ENCODE results near the gene ABHD4. TPM values are rescaled to one million over a fixed set of nuclear protein-coding genes. Genes with fewer than 3 reads are reported as not detected.

Gene ABHD4
- total and polyA plus RNA-seq, 2 donors (not counting 1 experiment from before 2014, with no cell fraction given), result 10.5 to 22.7 TPM

- Histone ChIP-seq H3K9ac (ENCODE audit: low read length) (no peak overlapping the region), H3K27me3 (replicated peaks in 1 of 4; ENCODE audit: control extremely low read depth in 1 of 4, control insufficient read depth in 3 of 4, insufficient read depth in 4 of 4, low read length in 3 of 4) (no peaks in the 10 kb centered on the region), H3K4me1 (ENCODE audit: control insufficient read depth in 2 of 2, insufficient read depth in 2 of 2, low read length in 2 of 2) (no peaks in the 10 kb centered on the region), H3K4me2 (replicated peaks; ENCODE audit: low read depth, low read length, poor library complexity, severe bottlenecking) (no peak overlapping the region), H3K36me3 (replicated peaks in 1 of 2; ENCODE audit: control extremely low read depth in 1 of 2, control insufficient read depth in 1 of 2, extremely low read depth in 1 of 2, insufficient read depth in 2 of 2, low read length in 1 of 2) (no peaks in the 10 kb centered on the region), H3K9me3 (ENCODE audit: control extremely low read depth in 1 of 3, control insufficient read depth in 2 of 3, insufficient read depth in 1 of 3, low read length in 2 of 3) (no peaks in the 10 kb centered on the region), H2AFZ (ENCODE audit: insufficient read depth, low read depth, low read length, poor library complexity, severe bottlenecking) (no peak overlapping the region), H3K27ac (ENCODE audit: low read length in 2 of 2) (no peak overlapping the region), H3K79me2 (ENCODE audit: control insufficient read depth, insufficient read depth, low read length) (no peaks in the 10 kb centered on the region), H4K20me1 (ENCODE audit: control insufficient read depth, insufficient read depth, low read length, poor library complexity, severe bottlenecking) (no peaks in the 10 kb centered on the region), H3K4me3 (ENCODE audit: control extremely low read depth in 1 of 5, extremely low read depth in 1 of 5, insufficient read depth in 1 of 5, low read depth in 2 of 5, low read length in 4 of 5) (no peak overlapping the region)
- ATAC-seq (ENCODE audit: low read depth), result no peak
- WGBS (ENCODE audit: insufficient coverage), result 100% methylated on average over 1 of the region's 2 CpGs
- no peak for DNase-seq
- ChIA-PET POLR2A (no interaction called here), CTCF (no interaction called here)
- no peak overlapping the region for H3K4me3 Mint-ChIP-seq
- peaks cover 7% of the 10 kb centered on the region for H3K27me3 Mint-ChIP-seq
- peaks cover 2% of the 10 kb centered on the region for H3K4me1 Mint-ChIP-seq
- H3K27ac Mint-ChIP-seq, result no peak overlapping the region
- intact Hi-C loops (cut with micrococcal nuclease), result no loop called here
- TF ChIP-seq EZH2 (IDR thresholded peaks at IDR 0.05; ENCODE audit: borderline replicate concordance, insufficient read depth, low read depth, low read length, poor library complexity, severe bottlenecking), result no peak
- TF ChIP-seq, protein P1, sequence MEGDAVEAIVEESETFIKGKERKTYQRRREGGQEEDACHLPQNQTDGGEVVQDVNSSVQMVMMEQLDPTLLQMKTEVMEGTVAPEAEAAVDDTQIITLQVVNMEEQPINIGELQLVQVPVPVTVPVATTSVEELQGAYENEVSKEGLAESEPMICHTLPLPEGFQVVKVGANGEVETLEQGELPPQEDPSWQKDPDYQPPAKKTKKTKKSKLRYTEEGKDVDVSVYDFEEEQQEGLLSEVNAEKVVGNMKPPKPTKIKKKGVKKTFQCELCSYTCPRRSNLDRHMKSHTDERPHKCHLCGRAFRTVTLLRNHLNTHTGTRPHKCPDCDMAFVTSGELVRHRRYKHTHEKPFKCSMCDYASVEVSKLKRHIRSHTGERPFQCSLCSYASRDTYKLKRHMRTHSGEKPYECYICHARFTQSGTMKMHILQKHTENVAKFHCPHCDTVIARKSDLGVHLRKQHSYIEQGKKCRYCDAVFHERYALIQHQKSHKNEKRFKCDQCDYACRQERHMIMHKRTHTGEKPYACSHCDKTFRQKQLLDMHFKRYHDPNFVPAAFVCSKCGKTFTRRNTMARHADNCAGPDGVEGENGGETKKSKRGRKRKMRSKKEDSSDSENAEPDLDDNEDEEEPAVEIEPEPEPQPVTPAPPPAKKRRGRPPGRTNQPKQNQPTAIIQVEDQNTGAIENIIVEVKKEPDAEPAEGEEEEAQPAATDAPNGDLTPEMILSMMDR (IDR thresholded peaks at IDR 0.05), result no peak
- H3K9me3 Mint-ChIP-seq (ENCODE audit: insufficient read depth), result no peaks in the 10 kb centered on the region
Observed at GRCh38 chr14:22622255-22622654, 24.2 kb downstream of the ABHD4 start.

- no peaks in the 10 kb centered on the region for H3K79me2 ChIP-seq (ENCODE audit: control insufficient read depth, insufficient read depth, low read length)
- H2AFZ ChIP-seq (ENCODE audit: insufficient read depth, low read depth, low read length, poor library complexity, severe bottlenecking), result no peak overlapping the region
- no peak overlapping the region for H3K27ac ChIP-seq (ENCODE audit: low read length in 2 of 2)
- H3K9ac ChIP-seq (ENCODE audit: low read length), result no peak overlapping the region
- Mint-ChIP-seq H3K4me1 (peaks cover 2% of the 10 kb centered on the region), H3K4me3 (no peak overlapping the region), H3K27me3 (peaks cover 7% of the 10 kb centered on the region), H3K27ac (no peak overlapping the region), H3K9me3 (ENCODE audit: insufficient read depth) (no peaks in the 10 kb centered on the region)
- WGBS (ENCODE audit: insufficient coverage), result 5% methylated on average over 2 of the region's 2 CpGs
- ChIA-PET POLR2A (no interaction called here), CTCF (no interaction called here)
- H3K4me3 ChIP-seq (ENCODE audit: control extremely low read depth in 1 of 5, extremely low read depth in 1 of 5, insufficient read depth in 1 of 5, low read depth in 2 of 5, low read length in 4 of 5), result no peak overlapping the region
- H3K4me1 ChIP-seq (ENCODE audit: control insufficient read depth in 2 of 2, insufficient read depth in 2 of 2, low read length in 2 of 2), result no peaks in the 10 kb centered on the region
- no peaks in the 10 kb centered on the region for H4K20me1 ChIP-seq (ENCODE audit: control insufficient read depth, insufficient read depth, low read length, poor library complexity, severe bottlenecking)
- TF ChIP-seq, protein P1 (IDR thresholded peaks at IDR 0.05), result no peak
- no peak for TF ChIP-seq EZH2 (IDR thresholded peaks at IDR 0.05; ENCODE audit: borderline replicate concordance, insufficient read depth, low read depth, low read length, poor library complexity, severe bottlenecking)
- ATAC-seq (ENCODE audit: low read depth) (no peak), DNase-seq (no peak)
- H3K27me3 ChIP-seq (replicated peaks in 1 of 4; ENCODE audit: control extremely low read depth in 1 of 4, control insufficient read depth in 3 of 4, insufficient read depth in 4 of 4, low read length in 3 of 4), result no peaks in the 10 kb centered on the region
- intact Hi-C loops (cut with micrococcal nuclease), result no loop called here
- no peak overlapping the region for H3K4me2 ChIP-seq (replicated peaks; ENCODE audit: low read depth, low read length, poor library complexity, severe bottlenecking)
- H3K36me3 ChIP-seq (replicated peaks in 1 of 2; ENCODE audit: control extremely low read depth in 1 of 2, control insufficient read depth in 1 of 2, extremely low read depth in 1 of 2, insufficient read depth in 2 of 2, low read length in 1 of 2), result no peaks in the 10 kb centered on the region
- no peaks in the 10 kb centered on the region for H3K9me3 ChIP-seq (ENCODE audit: control extremely low read depth in 1 of 3, control insufficient read depth in 2 of 3, insufficient read depth in 1 of 3, low read length in 2 of 3)
Observed at GRCh38 chr14:22623047-22623446, 24.9 kb downstream of the ABHD4 start.

All from B cell (primary cell).